ENCODE measurements around the gene NINL. TPM values are rescaled to one million over a fixed set of nuclear protein-coding genes. Genes with fewer than 3 reads are reported as not detected.

The NINL gene
- 8.6 and 11.5 TPM in 2 replicates for total RNA-seq

DNA sequence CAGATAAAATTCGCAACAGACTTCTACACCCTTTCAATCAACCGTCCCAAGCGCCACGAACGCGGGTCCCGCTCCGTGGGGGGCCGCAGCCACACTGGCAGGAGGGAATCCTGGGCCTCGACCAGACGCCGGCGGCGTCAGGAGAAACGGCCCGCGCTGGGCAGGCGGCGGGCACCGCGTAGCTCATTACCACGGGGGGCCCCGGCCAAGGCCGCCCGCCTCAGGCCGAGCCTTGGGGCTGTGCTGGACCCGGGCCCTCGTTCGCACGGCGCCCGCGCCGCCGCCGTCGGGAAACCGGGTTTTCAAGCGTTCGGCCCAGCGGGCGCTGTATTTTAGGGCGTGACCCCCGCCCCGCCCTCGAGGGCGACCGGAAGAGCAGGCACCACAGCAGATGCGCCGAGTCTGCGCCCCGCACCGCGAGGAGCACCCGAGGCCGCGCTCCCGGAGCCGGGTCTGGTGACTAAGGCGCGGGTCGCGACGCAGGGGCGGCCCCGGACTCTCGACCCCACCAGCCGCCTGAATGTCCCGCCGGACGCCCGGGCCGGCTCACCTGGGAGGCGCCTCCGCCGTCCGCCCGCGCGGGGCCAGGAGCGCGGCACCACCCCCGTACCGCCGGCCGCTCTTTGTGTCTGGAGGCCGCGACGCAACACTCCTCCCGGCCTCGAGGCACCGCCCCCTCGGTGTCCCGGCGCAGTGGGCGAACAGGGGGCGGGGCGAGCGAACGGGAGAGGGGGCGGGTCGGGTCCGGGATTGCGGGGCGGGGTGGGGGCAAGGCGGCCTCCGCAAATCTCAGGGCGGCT, at the start of gene NINL:
Gene NINL (minus strand): TSS at position 627 of the 800 bp plus-strand sequence. CDS start 58,944 bp downstream, outside the sequence.

GRCh38 chr20:25623736-25624499, 38.6 kb upstream of the NINL start, which contains the start of gene NANP:
TSS of gene NANP (minus strand) at chr20:25624014. CDS start at chr20:25623948, 66 bp downstream.

GRCh38 chr20:25407311-25408169, 177.8 kb downstream of the NINL start, which contains the start of gene GINS1:
TSS of gene GINS1 (plus strand) at chr20:25407673. CDS start at chr20:25407821, 148 bp downstream.

Small RNA genes within 50 kb of the gene (small RNA-seq; reads per million reads assigned to genes)
- gene RNU6ATAC17P: not detected

Other genes starting within 250 kb of the NINL start
- gene ABHD12, start 194.7 kb downstream of the NINL start, total RNA-seq: 29.3 and 33.3 TPM in 2 replicates
- 5.0 and 8.3 TPM in 2 replicates for gene GINS1, start 177.9 kb downstream of the NINL start, total RNA-seq
- gene NANP, start 38.5 kb upstream of the NINL start, total RNA-seq: 11.5 and 11.8 TPM in 2 replicates
- 8.4 and 14.1 TPM in 2 replicates for gene ZNF337, start 111.3 kb upstream of the NINL start, total RNA-seq